Fibroblast of the aortic adventitia (primary cell): ENCODE results near the gene ESPN. TPM values are rescaled to one million over a fixed set of nuclear protein-coding genes. Genes with fewer than 3 reads are reported as not detected.
"Not testable (repeated sequence)": the region's sequence is repeated elsewhere in the genome, so short reads cannot be mapped to it uniquely, and the experiment has no call there.

Source experiments
- DNase-seq: peaks from one replicate; pipeline ENCODE4 v3.0.0-alpha.2; 2010; ENCODE audit warnings: low read depth
- H3K4me3 ChIP-seq: 2 replicates; pipeline ENCODE4 v1.5.1; 2011; ENCODE audit warnings: low read depth, mild to moderate bottlenecking, control low read depth, low read length, moderate library complexity
- CTCF ChIP-seq: IDR thresholded peaks from 2 replicates; pipeline ENCODE4 v1.5.1; 2011; ENCODE audit warnings: mild to moderate bottlenecking, low read length, control low read depth, inconsistent platforms; ENCODE audit not compliant: insufficient read depth
- total RNA-seq: library from RNA; depleted of rRNA; stranded (reverse); fragments of >200 nt; gene quantifications from 2 replicates; pipeline ENCODE4 v1.2.3, GENCODE V29; 2012; ENCODE audit warnings: low replicate concordance

ESPN gene
- total RNA-seq, 1 donor: not detected

- DNase-seq: peak; percentile 72
These were observed 38.9 kb upstream of the ESPN start for GRCh38 chr1:6385488-6386191.

GRCh38 chr1:6386371-6386949 lies 38.1 kb upstream of the ESPN start:
- DNase-seq: peak; percentile 28
- no peak for TF ChIP-seq CTCF
- no peak overlapping the region for H3K4me3 ChIP-seq

More at GRCh38 chr1:6385488-6386191, 38.9 kb upstream of the ESPN start:
- peak overlapping the region; percentile 51 for H3K4me3 ChIP-seq
- TF ChIP-seq CTCF: no peak

GRCh38 chr1:6389971-6390370 lies 34.6 kb upstream of the ESPN start:
- no peak for DNase-seq
- no peak for TF ChIP-seq CTCF
- no peak overlapping the region for H3K4me3 ChIP-seq

- H3K4me3 ChIP-seq: peak overlapping the region; percentile 71
- no peak for TF ChIP-seq CTCF
- DNase-seq: no peak
These were observed 32.4 kb upstream of the ESPN start for GRCh38 chr1:6391951-6392808.

- H3K4me3 ChIP-seq: peak overlapping the region; percentile 71
- no peak for TF ChIP-seq CTCF
- no peak for DNase-seq
These were observed 31.7 kb upstream of the ESPN start for GRCh38 chr1:6392809-6393399.

GRCh38 chr1:6393400-6394187 lies 31.0 kb upstream of the ESPN start, which contains the start of gene ACOT7:
ACOT7 (minus strand) TSS chr1:6393767; CDS start chr1:6393399, 368 bp downstream.
- peak within 1 kb of the TSS; percentile 71 for H3K4me3 ChIP-seq
- TF ChIP-seq CTCF: peak; percentile 36
- peak; percentile 77 for DNase-seq

- DNase-seq, H3K4me3 ChIP-seq: not testable (repeated sequence)
These were observed 29.4 kb upstream of the ESPN start for GRCh38 chr1:6395130-6395529.

- DNase-seq, H3K4me3 ChIP-seq: not testable (repeated sequence)
These were observed 28.8 kb upstream of the ESPN start for GRCh38 chr1:6395781-6396244.
